OCI-LY1 (cell line): Measurements from ENCODE around the gene MED12.

Source experiments
- H2AFZ ChIP-seq: fragments of 200-600 bp; sonication (generic), shearing (Covaris generic); 2 replicates; pipeline ENCODE4 v1.6.0; 2014; ENCODE audit warnings: antibody characterized with exemption, mild to moderate bottlenecking, low read length
- H3F3A ChIP-seq: fragments of 200-600 bp; sonication (generic), shearing (Covaris generic); 2 replicates; pipeline ENCODE4 v1.6.0; 2014; ENCODE audit warnings: mild to moderate bottlenecking, antibody characterized with exemption, low read length, moderate library complexity; ENCODE audit not compliant: insufficient read depth
- H3K27ac ChIP-seq: fragments of 200-600 bp; sonication (generic); 2 replicates; pipeline ENCODE4 v1.5.1; 2014; ENCODE audit warnings: low read length, mixed run types, mild to moderate bottlenecking, low read depth; ENCODE audit not compliant: poor library complexity, severe bottlenecking
- H3K27me3 ChIP-seq: fragments of 200-600 bp; sonication (generic); 2 replicates; pipeline ENCODE4 v1.6.0; 2014; ENCODE audit warnings: antibody characterized with exemption, mild to moderate bottlenecking, low read length, moderate library complexity; ENCODE audit not compliant: insufficient read depth
- H3K36me3 ChIP-seq: fragments of 200-600 bp; sonication (generic); 2 replicates; pipeline ENCODE4 v1.6.1; 2014; ENCODE audit warnings: mild to moderate bottlenecking, antibody characterized with exemption, low read length, moderate library complexity, mixed read lengths; ENCODE audit not compliant: insufficient read depth
- H3K4me1 ChIP-seq: fragments of 200-600 bp; sonication (generic); 2 replicates; pipeline ENCODE4 v1.5.1; 2014; ENCODE audit warnings: mild to moderate bottlenecking, low read length, moderate library complexity; ENCODE audit not compliant: insufficient read depth, severe bottlenecking
- H3K4me2 ChIP-seq: fragments of 200-600 bp; sonication (generic), shearing (Covaris generic); 2 replicates; pipeline ENCODE4 v1.6.1; 2014; ENCODE audit warnings: low read length
- H3K4me3 ChIP-seq: fragments of 200-600 bp; sonication (generic); 2 replicates; pipeline ENCODE4 v1.5.1; 2014; ENCODE audit warnings: low read length, low read depth, mild to moderate bottlenecking, mixed read lengths; ENCODE audit not compliant: poor library complexity, severe bottlenecking
- H3K79me2 ChIP-seq: fragments of 200-600 bp; shearing (Covaris generic); 2 replicates; pipeline ENCODE4 v1.6.1; 2016; ENCODE audit warnings: mixed run types, low read length, mixed read lengths; ENCODE audit not compliant: insufficient read depth
- H3K9ac ChIP-seq: fragments of 200-600 bp; sonication (generic), shearing (Covaris generic); 2 replicates; pipeline ENCODE4 v1.6.1; 2014; ENCODE audit warnings: mild to moderate bottlenecking, low read length, mixed read lengths
- H3K9me2 ChIP-seq: fragments of 200-600 bp; sonication (generic), shearing (Covaris generic); 2 replicates; pipeline ENCODE4 v1.6.1; 2014; ENCODE audit warnings: low read depth, mild to moderate bottlenecking, low read length, mixed read lengths
- H3K9me3 ChIP-seq: fragments of 200-600 bp; shearing (Covaris generic); 2 replicates; pipeline ENCODE4 v1.6.1; 2014; ENCODE audit warnings: low read length, mixed read lengths
- H4K20me1 ChIP-seq: fragments of 200-600 bp; sonication (generic), shearing (Covaris generic); 2 replicates; pipeline ENCODE4 v1.6.0; 2016; ENCODE audit warnings: mild to moderate bottlenecking, low read length; ENCODE audit not compliant: insufficient read depth
- EZH2 ChIP-seq: fragments of 200-600 bp; sonication (generic), shearing (Covaris generic); IDR thresholded peaks from 2 replicates; pipeline ENCODE4 v1.8.0; 2017; ENCODE audit warnings: borderline replicate concordance, mixed run types, mild to moderate bottlenecking, antibody characterized with exemption, low read length, moderate library complexity, mixed read lengths
- TF ChIP-seq, protein P1 (sequence below): fragments of 200-600 bp; sonication (generic), shearing (Covaris generic); IDR thresholded peaks from 2 replicates; pipeline ENCODE4 v1.5.1; 2017; ENCODE audit warnings: mild to moderate bottlenecking, antibody characterized with exemption, low read length, moderate library complexity, mixed read lengths

The MED12 gene

DNA sequence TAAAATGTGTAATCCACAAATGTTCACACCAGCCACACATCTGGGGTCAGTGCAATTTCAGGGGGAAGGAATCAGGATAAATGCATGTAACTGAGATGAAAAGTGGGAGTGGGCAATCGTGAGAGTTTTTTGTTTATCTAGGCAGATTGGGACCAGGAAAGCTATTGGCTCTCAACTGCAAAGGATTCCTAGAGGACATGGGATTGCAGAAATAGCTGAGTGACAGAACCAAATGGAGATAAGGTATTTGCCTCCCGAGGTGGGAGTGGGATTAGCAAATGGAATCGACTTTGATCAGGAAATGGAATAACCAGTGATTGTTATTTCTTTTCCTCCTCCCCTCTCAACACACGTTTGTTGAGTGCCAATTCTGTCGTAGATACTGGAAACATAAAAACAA, 65.7 kb downstream of the MED12 start:
- TF ChIP-seq EZH2, result no peak
- TF ChIP-seq, protein P1, sequence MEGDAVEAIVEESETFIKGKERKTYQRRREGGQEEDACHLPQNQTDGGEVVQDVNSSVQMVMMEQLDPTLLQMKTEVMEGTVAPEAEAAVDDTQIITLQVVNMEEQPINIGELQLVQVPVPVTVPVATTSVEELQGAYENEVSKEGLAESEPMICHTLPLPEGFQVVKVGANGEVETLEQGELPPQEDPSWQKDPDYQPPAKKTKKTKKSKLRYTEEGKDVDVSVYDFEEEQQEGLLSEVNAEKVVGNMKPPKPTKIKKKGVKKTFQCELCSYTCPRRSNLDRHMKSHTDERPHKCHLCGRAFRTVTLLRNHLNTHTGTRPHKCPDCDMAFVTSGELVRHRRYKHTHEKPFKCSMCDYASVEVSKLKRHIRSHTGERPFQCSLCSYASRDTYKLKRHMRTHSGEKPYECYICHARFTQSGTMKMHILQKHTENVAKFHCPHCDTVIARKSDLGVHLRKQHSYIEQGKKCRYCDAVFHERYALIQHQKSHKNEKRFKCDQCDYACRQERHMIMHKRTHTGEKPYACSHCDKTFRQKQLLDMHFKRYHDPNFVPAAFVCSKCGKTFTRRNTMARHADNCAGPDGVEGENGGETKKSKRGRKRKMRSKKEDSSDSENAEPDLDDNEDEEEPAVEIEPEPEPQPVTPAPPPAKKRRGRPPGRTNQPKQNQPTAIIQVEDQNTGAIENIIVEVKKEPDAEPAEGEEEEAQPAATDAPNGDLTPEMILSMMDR, result no peak
- Histone ChIP-seq H3K79me2 (no peaks in the 10 kb centered on the region), H3K27ac (no peak overlapping the region), H3K27me3 (no peaks in the 10 kb centered on the region), H3K4me1 (peaks cover 23% of the 10 kb centered on the region), H3K4me3 (no peak overlapping the region), H3F3A (peaks cover 4% of the 10 kb centered on the region; the same call in 1 of the 2 replicates), H3K9me2 (no peaks in the 10 kb centered on the region), H3K36me3 (no peaks in the 10 kb centered on the region), H3K9me3 (no peaks in the 10 kb centered on the region), H4K20me1 (no peaks in the 10 kb centered on the region), H3K4me2 (no peak overlapping the region), H2AFZ (no peak overlapping the region), H3K9ac (no peak overlapping the region)

DNA sequence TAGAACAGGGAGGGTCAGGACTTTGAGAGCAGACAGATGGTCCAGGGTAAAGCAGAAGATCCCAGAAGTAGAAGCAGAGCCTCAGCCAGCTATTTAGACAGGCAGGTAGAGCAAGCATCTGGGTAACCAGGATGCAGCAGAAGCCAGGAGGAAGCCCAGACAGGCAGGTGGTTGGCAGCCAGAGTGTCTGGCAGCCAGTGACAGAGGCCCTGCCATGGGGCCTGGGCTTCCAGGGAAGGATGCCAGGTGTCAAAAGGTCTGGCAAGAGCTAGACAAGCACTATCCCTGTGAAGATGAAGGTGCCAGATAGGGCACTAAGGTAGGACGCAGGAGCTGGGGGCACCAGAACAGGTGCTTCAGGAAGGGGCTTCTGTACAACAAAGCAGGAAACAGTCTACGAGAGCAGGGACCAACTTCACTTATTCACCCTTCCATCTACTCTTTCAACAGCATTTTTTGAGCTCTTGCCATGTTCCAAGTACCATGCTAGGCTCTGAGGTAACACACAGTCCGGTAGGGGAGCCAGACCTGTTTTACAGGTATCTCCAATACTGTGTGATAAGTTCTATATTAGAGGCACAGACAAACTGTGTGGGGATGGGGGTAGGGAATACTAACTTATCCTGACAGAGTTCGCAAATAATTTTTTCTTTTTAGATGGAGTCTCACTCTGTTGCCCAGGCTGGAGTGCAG, 66.6 kb downstream of the MED12 start:
- Histone ChIP-seq H3K27ac (no peak overlapping the region), H3K9me2 (no peaks in the 10 kb centered on the region), H3K9ac (no peak overlapping the region), H3K4me1 (peaks cover 23% of the 10 kb centered on the region), H3F3A (peaks cover 4% of the 10 kb centered on the region; the same call in 1 of the 2 replicates), H3K79me2 (no peaks in the 10 kb centered on the region), H3K36me3 (no peaks in the 10 kb centered on the region), H2AFZ (no peak overlapping the region), H3K27me3 (no peaks in the 10 kb centered on the region), H4K20me1 (no peaks in the 10 kb centered on the region), H3K9me3 (no peaks in the 10 kb centered on the region), H3K4me3 (no peak overlapping the region), H3K4me2 (no peak overlapping the region)
- TF ChIP-seq, protein P1, result no peak
- TF ChIP-seq EZH2, result no peak

DNA sequence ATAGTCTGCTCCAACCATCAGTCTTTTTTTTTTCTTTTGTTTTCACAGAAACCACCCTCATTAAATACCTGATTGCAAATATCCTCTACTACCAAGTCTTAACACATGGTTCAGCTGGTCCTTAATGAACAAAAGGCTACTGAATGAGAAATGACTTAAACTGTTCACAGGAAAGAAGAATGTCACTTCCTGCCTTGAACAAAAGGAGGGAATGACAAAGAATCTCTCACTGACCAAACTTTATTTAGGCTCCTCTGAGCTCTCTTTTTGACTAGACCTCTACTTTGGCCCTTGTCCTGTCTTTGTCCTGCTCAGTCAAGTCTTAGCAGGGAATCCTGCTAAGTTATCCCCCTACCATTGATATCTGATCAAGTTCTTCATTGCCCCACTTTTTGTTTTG, 72.9 kb downstream of the MED12 start:
- Histone ChIP-seq H3K4me2 (no peak overlapping the region), H3K27me3 (no peaks in the 10 kb centered on the region), H3K36me3 (no peaks in the 10 kb centered on the region), H3K4me3 (no peak overlapping the region), H3K79me2 (no peaks in the 10 kb centered on the region), H4K20me1 (no peaks in the 10 kb centered on the region), H3F3A (no peaks in the 10 kb centered on the region), H3K9ac (no peak overlapping the region), H3K4me1 (peaks cover 7% of the 10 kb centered on the region), H2AFZ (no peak overlapping the region), H3K9me2 (no peaks in the 10 kb centered on the region), H3K9me3 (no peaks in the 10 kb centered on the region), H3K27ac (no peak overlapping the region)
- TF ChIP-seq, protein P1, result no peak
- TF ChIP-seq EZH2, result no peak
